ENCODE data around the gene ELAVL2. TPM values are rescaled to one million over a fixed set of nuclear protein-coding genes. Genes with fewer than 3 reads are reported as not detected.

Gene ELAVL2
- total RNA-seq, 1 donor from 2014 or later: not detected

GRCh38 chr9:23764219-23764618 is 61.8 kb downstream of the ELAVL2 start:
- Histone ChIP-seq H3K36me3 (no peaks in the 10 kb centered on the region), H3K9me3 (no peaks in the 10 kb centered on the region), H3K4me3 (no peak overlapping the region), H3K27me3 (no peaks in the 10 kb centered on the region), H3K4me1 (no peaks in the 10 kb centered on the region), H3K27ac (no peak overlapping the region)
- DNase-seq (no peak), ATAC-seq (no peak)
- TF ChIP-seq CTCF (IDR thresholded peaks at IDR 0.05): no peak
- intact Hi-C loops (cut with DNase I): no loop called here

GRCh38 chr9:23754551-23754950 is 71.5 kb downstream of the ELAVL2 start:
- DNase-seq (no peak), ATAC-seq (no peak)
- no peaks in the 10 kb centered on the region for H3K36me3 ChIP-seq
- H3K27ac ChIP-seq: no peak overlapping the region
- no peak for TF ChIP-seq CTCF (IDR thresholded peaks at IDR 0.05)
- intact Hi-C loops (cut with DNase I): no loop called here
- H3K4me1 ChIP-seq: no peaks in the 10 kb centered on the region
- H3K27me3 ChIP-seq: no peaks in the 10 kb centered on the region
- no peak overlapping the region for H3K4me3 ChIP-seq
- H3K9me3 ChIP-seq: no peaks in the 10 kb centered on the region

GRCh38 chr9:23752859-23753258 is 73.2 kb downstream of the ELAVL2 start:
- intact Hi-C loops (cut with DNase I): no loop called here
- ATAC-seq: no peak
- TF ChIP-seq CTCF (IDR thresholded peaks at IDR 0.05): no peak
- H3K9me3 ChIP-seq: no peaks in the 10 kb centered on the region
- no peak overlapping the region for H3K27ac ChIP-seq
- no peaks in the 10 kb centered on the region for H3K4me1 ChIP-seq
- no peaks in the 10 kb centered on the region for H3K36me3 ChIP-seq
- no peak for DNase-seq
- no peak overlapping the region for H3K4me3 ChIP-seq
- no peaks in the 10 kb centered on the region for H3K27me3 ChIP-seq

- H3K4me3 ChIP-seq: no peak overlapping the region
- no peak for TF ChIP-seq CTCF (IDR thresholded peaks at IDR 0.05)
- H3K9me3 ChIP-seq: no peaks in the 10 kb centered on the region
- H3K4me1 ChIP-seq: no peaks in the 10 kb centered on the region
- ATAC-seq (no peak), DNase-seq (no peak)
- H3K27ac ChIP-seq: no peak overlapping the region
- no peaks in the 10 kb centered on the region for H3K27me3 ChIP-seq
- no peaks in the 10 kb centered on the region for H3K36me3 ChIP-seq
- intact Hi-C loops (cut with DNase I): no loop called here
Measured at GRCh38 chr9:23751633-23752032, 74.4 kb downstream of the ELAVL2 start.

- H3K9me3 ChIP-seq: no peaks in the 10 kb centered on the region
- no peaks in the 10 kb centered on the region for H3K4me1 ChIP-seq
- H3K27ac ChIP-seq: no peak overlapping the region
- DNase-seq (no peak), ATAC-seq (no peak)
- H3K36me3 ChIP-seq: no peaks in the 10 kb centered on the region
- TF ChIP-seq CTCF (IDR thresholded peaks at IDR 0.05): no peak
- no peak overlapping the region for H3K4me3 ChIP-seq
- intact Hi-C loops (cut with DNase I): no loop called here
- H3K27me3 ChIP-seq: no peaks in the 10 kb centered on the region
Measured at GRCh38 chr9:23750808-23751207, 75.2 kb downstream of the ELAVL2 start.

Data from upper lobe of right lung (tissue), 1 donor.